A549 (cell line): ENCODE data around the gene FKBP11.

Source experiments
- BCL3 ChIP-seq: fragments of >200 bp; sonication (Bioruptor Twin); formaldehyde crosslinking; IDR thresholded peaks from 3 replicates; pipeline ENCODE4 v1.6.1; 2016
- CBX8 ChIP-seq: fragments of 200-600 bp; sonication (generic); IDR thresholded peaks from 2 replicates; pipeline ENCODE4 v1.6.1; 2016
- CTCF ChIP-seq: fragments of >200 bp; sonication (Bioruptor Twin); formaldehyde crosslinking; IDR thresholded peaks from 3 replicates; pipeline ENCODE4 v1.5.1; 2016
- EP300 ChIP-seq, 2 experiments: fragments of >200 bp; sonication (Bioruptor Twin); formaldehyde crosslinking; IDR thresholded peaks; 2 replicates in 1 of 2; 3 replicates in 1 of 2; pipeline ENCODE4 v1.6.1; 2016 to 2017
- FOXS1 ChIP-seq: fragments of 250-450 bp; sonication (Bioruptor Pico); IDR thresholded peaks from 2 replicates; pipeline ENCODE4 v1.5.0; 2020; ENCODE audit warnings: mild to moderate bottlenecking, moderate library complexity
- HMGXB4 ChIP-seq: fragments of 250-450 bp; sonication (Bioruptor Pico); IDR thresholded peaks from 2 replicates; pipeline ENCODE4 v1.5.0; 2021; ENCODE audit warnings: mild to moderate bottlenecking, moderate library complexity, borderline replicate concordance
- MAFK ChIP-seq: fragments of 450-650 bp; IDR thresholded peaks from 2 replicates; pipeline ENCODE4 v1.6.1; 2014; ENCODE audit not compliant: partially characterized antibody
- MAX ChIP-seq: IDR thresholded peaks from 2 replicates; pipeline ENCODE4 v1.6.1; 2012
- POLR2A ChIP-seq: IDR thresholded peaks from 2 replicates; pipeline ENCODE4 v1.6.1; 2012; ENCODE audit warnings: mild to moderate bottlenecking, low read length
- SMC3 ChIP-seq: fragments of >200 bp; sonication (Bioruptor Twin); formaldehyde crosslinking; IDR thresholded peaks from 3 replicates; pipeline ENCODE4 v1.6.1; 2018; ENCODE audit warnings: inconsistent platforms

- no peak for TF ChIP-seq POLR2A
- TF ChIP-seq CTCF: 0 out of 3 replicates have a peak, but pooled peaks have one; percentile 8
- TF ChIP-seq BCL3: no peak
- TF ChIP-seq CBX8: no peak
- no peak for TF ChIP-seq HMGXB4
- no peak for TF ChIP-seq EP300 (IDR thresholded peaks at IDR 0.05)
- TF ChIP-seq MAX: no peak
- TF ChIP-seq MAFK: no peak
- no peak for TF ChIP-seq FOXS1 (CRISPR knock-in tag)
- TF ChIP-seq SMC3: no peak
Observed at GRCh38 chr12:48937170-48937569, 11.9 kb upstream of the FKBP11 start.
